HG03175 (cell line): Measurements from ENCODE around the gene MAPKBP1.
A peak's percentile ranks its signal among the peaks of the same experiment; 100 is the strongest.
"Not testable (repeated sequence)": the region's sequence is repeated elsewhere in the genome, so short reads cannot be mapped to it uniquely, and the experiment has no call there.

Experiments
- ATAC-seq: cut with Tn5 transposase; IDR thresholded peaks from one replicate; pipeline ENCODE4 v1.9.1; 2021; ENCODE audit warnings: mild to moderate bottlenecking, moderate library complexity; ENCODE audit not compliant: unreplicated experiment

MAPKBP1 gene

GRCh38 chr15:41774062-41774881 is at the start of gene MAPKBP1:
Gene MAPKBP1 (plus strand): TSS chr15:41774484. CDS start chr15:41775276, 792 bp downstream.
- ATAC-seq, result peak; percentile 80

GRCh38 chr15:41727143-41727542 is 47.1 kb upstream of the MAPKBP1 start:
- no peak for ATAC-seq

- ATAC-seq, result not testable (repeated sequence)
These were observed 46.2 kb upstream of the MAPKBP1 start for GRCh38 chr15:41728061-41728460.

- ATAC-seq, result no peak
These were observed 43.7 kb upstream of the MAPKBP1 start for GRCh38 chr15:41730543-41730942.

- no peak for ATAC-seq
These were observed 41.8 kb upstream of the MAPKBP1 start for GRCh38 chr15:41732483-41732882.

GRCh38 chr15:41734079-41734478 is 40.2 kb upstream of the MAPKBP1 start:
- no peak for ATAC-seq

GRCh38 chr15:41735046-41735445 is 39.2 kb upstream of the MAPKBP1 start:
- ATAC-seq, result no peak

- not testable (repeated sequence) for ATAC-seq
These were observed 38.8 kb upstream of the MAPKBP1 start for GRCh38 chr15:41735492-41735891.

GRCh38 chr15:41746802-41747201 is 27.5 kb upstream of the MAPKBP1 start:
- ATAC-seq, result no peak

- ATAC-seq, result no peak
These were observed 18.1 kb upstream of the MAPKBP1 start for GRCh38 chr15:41756198-41756597.

- no peak for ATAC-seq
These were observed 1.5 kb upstream of the MAPKBP1 start for GRCh38 chr15:41772720-41773331.

- no peak for ATAC-seq
These were observed 954 bp upstream of the MAPKBP1 start for GRCh38 chr15:41773332-41773728.

GRCh38 chr15:41773729-41774061 is 589 bp upstream of the MAPKBP1 start:
- ATAC-seq, result peak; percentile 1

- no peak for ATAC-seq
These were observed 666 bp downstream of the MAPKBP1 start for GRCh38 chr15:41774882-41775417.

- ATAC-seq, result no peak
These were observed 1.4 kb downstream of the MAPKBP1 start for GRCh38 chr15:41775651-41776050.

- ATAC-seq, result no peak
These were observed 3.2 kb downstream of the MAPKBP1 start for GRCh38 chr15:41777421-41777973.

GRCh38 chr15:41778521-41778920 is 4.2 kb downstream of the MAPKBP1 start:
- no peak for ATAC-seq

- no peak for ATAC-seq
These were observed 5.4 kb downstream of the MAPKBP1 start for GRCh38 chr15:41779662-41780157.

GRCh38 chr15:41780266-41780665 is 6.0 kb downstream of the MAPKBP1 start:
- no peak for ATAC-seq

GRCh38 chr15:41780727-41781126 is 6.4 kb downstream of the MAPKBP1 start:
- ATAC-seq, result no peak

GRCh38 chr15:41782371-41783282 is 8.3 kb downstream of the MAPKBP1 start:
- peak; percentile 45 for ATAC-seq
